GM21723 (cell line): ENCODE data around the gene PRDX4.
"Not testable (repeated sequence)": the region's sequence is repeated elsewhere in the genome, so short reads cannot be mapped to it uniquely, and the experiment has no call there.

Experiments
- ATAC-seq: cut with Tn5 transposase; IDR thresholded peaks from one replicate; pipeline ENCODE4 v1.9.1; 2021; ENCODE audit warnings: mild to moderate bottlenecking, moderate library complexity; ENCODE audit not compliant: unreplicated experiment

The PRDX4 gene

GRCh38 chrX:23667239-23668177 lies at the start of gene PRDX4:
Gene PRDX4 (plus strand): TSS chrX:23667493. CDS start chrX:23667571, 78 bp downstream.
- ATAC-seq: peak; percentile 66

GRCh38 chrX:23621621-23622265 lies 45.5 kb upstream of the PRDX4 start:
- ATAC-seq: no peak

GRCh38 chrX:23623797-23624196 lies 43.5 kb upstream of the PRDX4 start:
- ATAC-seq: no peak

- no peak for ATAC-seq
These were observed 40.6 kb upstream of the PRDX4 start for GRCh38 chrX:23626651-23627050.

GRCh38 chrX:23628131-23628530 lies 39.2 kb upstream of the PRDX4 start:
- no peak for ATAC-seq

GRCh38 chrX:23631136-23631535 lies 36.2 kb upstream of the PRDX4 start:
- no peak for ATAC-seq

GRCh38 chrX:23633834-23634580 lies 33.3 kb upstream of the PRDX4 start:
- no peak for ATAC-seq

- ATAC-seq: no peak
These were observed 30.1 kb upstream of the PRDX4 start for GRCh38 chrX:23637187-23637586.

- no peak for ATAC-seq
These were observed 24.3 kb upstream of the PRDX4 start for GRCh38 chrX:23643020-23643419.

- no peak for ATAC-seq
These were observed 22.5 kb upstream of the PRDX4 start for GRCh38 chrX:23644744-23645143.

- no peak for ATAC-seq
These were observed 11.2 kb upstream of the PRDX4 start for GRCh38 chrX:23656091-23656490.

GRCh38 chrX:23656684-23657083 lies 10.6 kb upstream of the PRDX4 start:
- ATAC-seq: no peak

- ATAC-seq: no peak
These were observed 8.0 kb upstream of the PRDX4 start for GRCh38 chrX:23659339-23659738.

- ATAC-seq: not testable (repeated sequence)
These were observed 7.1 kb upstream of the PRDX4 start for GRCh38 chrX:23660083-23660765.

GRCh38 chrX:23660766-23661132 lies 6.5 kb upstream of the PRDX4 start:
- ATAC-seq: no peak

GRCh38 chrX:23661671-23662070 lies 5.6 kb upstream of the PRDX4 start:
- ATAC-seq: no peak

GRCh38 chrX:23662187-23662586 lies 5.1 kb upstream of the PRDX4 start:
- ATAC-seq: peak; percentile 54

GRCh38 chrX:23662853-23663252 lies 4.4 kb upstream of the PRDX4 start:
- ATAC-seq: peak; percentile 43

- no peak for ATAC-seq
These were observed 2.8 kb upstream of the PRDX4 start for GRCh38 chrX:23664496-23664895.

GRCh38 chrX:23666282-23666681 lies 1.0 kb upstream of the PRDX4 start:
- no peak for ATAC-seq

GRCh38 chrX:23668335-23668734 lies 1.0 kb downstream of the PRDX4 start:
- no peak for ATAC-seq
